Head of caudate nucleus (tissue), 42 donors: ENCODE results near the gene SPRR2F.
"Not testable (repeated sequence)": the region's sequence is repeated elsewhere in the genome, so short reads cannot be mapped to it uniquely, and the experiment has no call there.

Source experiments
- DNase-seq, 42 donors: peaks; one replicate each; pipeline versions ENCODE4 v3.0.0 to v3.0.0-alpha.2; 2020 to 2021; ENCODE audit warnings: mixed read lengths in 7 of 42
- intact Hi-C: fragments of 100-400 bp; cut with DNase I; formaldehyde crosslinking; loops from one replicate; pipeline ENCODE4 v1.15.0; 2022

SPRR2F gene, protein sequence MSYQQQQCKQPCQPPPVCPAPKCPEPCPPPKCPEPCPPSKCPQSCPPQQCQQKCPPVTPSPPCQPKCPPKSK

DNA sequence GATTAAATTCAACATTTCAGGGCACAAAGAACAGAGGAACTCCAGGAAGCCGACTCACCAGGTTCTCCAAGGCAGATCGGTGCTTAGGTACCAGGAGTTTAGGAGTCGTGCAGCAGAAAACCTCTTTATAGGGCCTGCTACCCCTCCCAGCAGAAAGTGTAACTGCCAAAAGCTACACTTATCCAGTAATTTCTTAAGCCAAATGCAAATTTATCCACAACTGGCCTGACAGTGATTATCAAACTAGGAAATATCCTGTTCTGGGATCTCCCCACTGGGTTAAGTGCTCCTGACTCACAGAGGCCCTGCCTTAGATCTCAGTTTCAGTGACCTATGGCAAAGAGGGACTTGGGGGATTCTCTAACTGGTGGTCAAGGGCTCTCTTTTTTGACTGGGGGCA lies at the start of gene SPRR2F:
SPRR2F (minus strand) TSS at position 101 of the 400 bp plus-strand sequence. CDS start 783 bp downstream, outside the sequence.
- no peak for DNase-seq
- intact Hi-C loops: no loop called here

DNA sequence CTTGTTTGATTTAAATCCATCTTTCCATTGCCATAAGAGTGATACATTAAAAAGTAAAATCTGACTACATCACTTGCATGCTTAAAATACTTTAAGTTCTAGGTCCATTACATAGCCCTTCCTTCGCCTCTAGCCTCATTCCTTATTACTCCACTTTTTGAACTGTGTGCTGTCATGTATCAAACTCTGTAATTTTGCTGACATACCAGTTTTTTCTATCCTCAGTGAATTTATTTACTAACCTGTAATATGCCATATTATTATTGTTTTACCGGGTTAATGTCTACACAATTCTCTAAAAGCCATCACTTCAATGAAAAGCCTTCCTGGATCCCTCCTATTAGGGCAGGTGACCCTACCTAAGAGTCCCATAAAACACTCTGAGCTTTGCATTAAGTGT lies 42.2 kb upstream of the SPRR2F start:
- intact Hi-C loops: no loop called here
- no peak for DNase-seq

DNA sequence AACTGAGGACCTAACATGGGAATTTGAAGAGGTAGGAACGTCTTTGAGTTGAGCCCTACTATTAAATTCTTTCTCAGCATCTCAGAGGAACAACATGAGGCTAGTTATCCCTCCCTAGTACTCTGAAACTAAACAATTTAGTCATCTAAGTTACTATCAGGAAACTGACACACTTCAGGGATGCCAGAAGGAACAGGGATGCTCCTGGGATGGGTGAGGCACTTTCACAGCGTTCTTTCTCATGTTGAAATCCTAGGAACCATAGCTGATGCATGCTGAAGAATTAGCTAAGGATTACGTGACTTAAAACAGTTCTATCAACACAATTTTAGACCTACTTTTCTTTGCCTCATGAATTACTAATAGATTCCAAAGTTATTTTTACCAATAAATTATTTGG lies 39.2 kb upstream of the SPRR2F start:
- intact Hi-C loops: no loop called here
- no peak for DNase-seq

DNA sequence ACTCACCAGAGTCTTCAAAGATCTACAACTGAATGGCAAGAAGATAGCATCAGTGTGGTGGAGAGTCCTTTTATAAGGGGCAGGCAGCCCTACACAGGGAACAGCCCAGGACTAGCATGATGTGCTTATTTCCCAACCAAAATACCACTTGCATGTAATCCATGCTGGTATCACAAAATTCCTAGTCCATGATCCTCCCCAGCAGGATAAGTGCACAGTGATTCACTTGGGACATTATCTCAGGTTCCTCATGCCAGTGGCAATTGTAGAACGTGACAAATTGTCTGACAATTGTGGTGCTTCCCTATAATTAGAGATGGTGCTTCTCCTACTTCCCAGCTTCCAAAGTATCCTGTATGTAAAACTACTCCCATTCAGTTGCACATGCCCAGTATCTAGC lies 37.5 kb upstream of the SPRR2F start, which contains the start of gene SPRR2G:
SPRR2G (minus strand) TSS at position 45 of the 400 bp plus-strand sequence. CDS start 780 bp downstream, outside the sequence.
- intact Hi-C loops: no loop called here
- DNase-seq: no peak

DNA sequence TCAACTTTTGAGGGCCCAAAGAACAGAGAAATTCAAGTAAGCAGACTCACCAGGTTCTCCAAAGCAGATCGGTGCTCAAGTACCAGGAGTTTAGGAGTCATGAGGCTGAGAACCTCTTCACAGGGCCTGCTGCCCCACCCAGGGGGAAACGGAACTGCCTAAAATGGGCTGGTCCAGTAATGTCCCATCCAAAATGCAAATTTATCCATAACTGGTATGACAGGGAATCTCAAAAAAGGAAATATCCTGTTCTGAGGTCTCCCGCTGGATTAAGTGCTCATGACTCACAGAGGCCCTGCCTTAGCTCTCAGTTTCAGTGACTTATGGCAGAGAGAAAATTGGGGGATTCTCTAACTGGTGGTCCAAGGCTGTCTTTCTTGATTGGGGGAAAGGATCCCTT lies 28.1 kb upstream of the SPRR2F start:
- intact Hi-C loops: no loop called here
- DNase-seq: no peak

DNA sequence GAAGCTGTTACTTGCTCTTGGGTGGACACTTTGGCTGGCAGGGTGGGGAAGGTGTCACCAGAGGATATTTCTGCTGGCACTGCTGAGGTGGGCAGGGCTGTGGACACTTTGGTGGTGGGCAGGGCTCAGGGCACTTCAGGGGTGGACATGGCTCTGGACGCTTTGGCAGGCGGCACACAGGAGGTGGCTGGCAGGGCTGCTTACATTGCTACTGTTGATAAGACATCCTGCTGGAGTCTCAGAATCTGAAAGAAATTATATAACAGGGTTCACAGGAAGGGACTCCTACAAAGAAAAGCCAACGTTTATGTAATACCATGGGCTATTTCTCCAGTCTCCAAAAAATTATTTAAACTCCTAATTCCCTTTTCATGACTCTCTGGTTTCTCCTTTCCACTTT lies 27.2 kb upstream of the SPRR2F start:
- intact Hi-C loops: no loop called here
- no peak for DNase-seq

DNA sequence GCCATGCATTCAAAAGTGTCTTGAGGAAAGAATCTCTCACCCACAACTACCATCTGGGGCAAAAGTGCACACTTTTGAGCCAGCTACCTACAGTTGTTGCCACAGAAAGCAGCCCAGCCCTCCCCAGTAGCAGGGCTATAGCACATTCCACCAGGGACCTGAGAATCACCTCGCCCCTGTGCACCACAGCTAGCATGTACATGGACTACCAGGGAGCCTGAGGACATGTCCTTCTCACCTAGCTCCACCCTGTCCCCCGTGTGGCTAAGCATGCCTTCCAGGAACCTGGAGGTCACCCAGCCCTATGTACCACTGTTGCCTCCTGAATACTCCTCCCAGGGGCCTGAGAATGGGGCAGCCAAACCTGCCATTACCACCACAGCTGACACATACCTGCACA lies 20.4 kb upstream of the SPRR2F start:
- intact Hi-C loops: no loop called here
- no peak for DNase-seq

DNA sequence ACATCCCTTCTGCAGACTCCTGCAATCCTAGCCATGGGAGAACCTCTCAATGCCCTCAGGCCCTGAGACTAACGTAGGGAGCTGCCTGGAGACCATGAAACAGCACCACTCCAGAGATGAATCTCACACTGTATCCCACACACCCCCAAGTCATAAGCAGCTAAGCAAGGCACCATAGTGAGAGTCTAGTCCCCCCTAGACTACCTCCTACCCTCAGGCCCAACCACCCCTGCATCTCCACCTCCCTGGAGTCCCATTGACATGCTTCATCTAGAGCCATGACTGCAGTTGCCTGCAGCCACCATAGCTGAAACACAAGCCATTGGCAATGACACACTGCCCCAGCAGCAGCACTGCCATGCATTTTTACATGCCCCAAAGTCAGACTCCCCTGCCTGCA lies 20.0 kb upstream of the SPRR2F start:
- intact Hi-C loops: no loop called here
- DNase-seq: no peak

DNA sequence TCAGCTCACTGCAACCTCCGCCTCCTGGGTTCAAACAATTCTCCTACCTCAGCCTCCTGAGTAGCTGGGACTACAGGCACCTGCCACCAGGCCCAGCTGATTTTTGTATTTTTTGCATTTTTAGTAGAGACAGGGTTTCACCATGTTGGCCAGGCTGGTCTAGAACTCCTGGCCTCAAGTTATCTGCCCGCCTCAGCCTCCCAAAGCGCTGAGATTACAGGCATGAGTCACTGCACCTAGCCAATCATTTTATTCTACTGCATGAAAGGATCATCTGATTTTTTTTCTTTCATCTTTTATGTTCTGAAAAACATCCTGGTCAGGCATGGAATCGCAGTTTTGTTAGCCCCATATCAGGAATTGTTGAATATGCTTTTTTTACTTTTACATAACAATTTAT lies 15.4 kb upstream of the SPRR2F start:
- DNase-seq, intact Hi-C loops: not testable (repeated sequence)

DNA sequence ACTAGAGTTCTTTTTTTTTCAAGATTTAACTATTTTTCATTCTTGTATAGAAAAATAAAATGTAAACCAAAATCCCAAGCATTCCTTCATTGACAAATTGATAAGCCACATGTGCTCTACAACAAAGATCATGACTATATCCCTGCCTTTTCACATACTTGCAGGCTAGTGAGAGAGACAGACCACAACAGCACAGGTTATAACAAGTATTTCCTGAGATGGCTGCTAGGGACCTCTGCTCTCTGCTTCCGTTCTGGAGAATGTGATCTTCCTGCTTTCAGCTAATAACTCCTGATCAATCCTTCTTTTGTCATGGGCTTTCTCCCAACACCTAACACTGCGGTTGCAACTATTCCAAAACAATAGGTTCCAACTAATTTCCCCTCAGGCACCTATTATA lies 14.0 kb upstream of the SPRR2F start:
- DNase-seq: no peak
- intact Hi-C loops: no loop called here

DNA sequence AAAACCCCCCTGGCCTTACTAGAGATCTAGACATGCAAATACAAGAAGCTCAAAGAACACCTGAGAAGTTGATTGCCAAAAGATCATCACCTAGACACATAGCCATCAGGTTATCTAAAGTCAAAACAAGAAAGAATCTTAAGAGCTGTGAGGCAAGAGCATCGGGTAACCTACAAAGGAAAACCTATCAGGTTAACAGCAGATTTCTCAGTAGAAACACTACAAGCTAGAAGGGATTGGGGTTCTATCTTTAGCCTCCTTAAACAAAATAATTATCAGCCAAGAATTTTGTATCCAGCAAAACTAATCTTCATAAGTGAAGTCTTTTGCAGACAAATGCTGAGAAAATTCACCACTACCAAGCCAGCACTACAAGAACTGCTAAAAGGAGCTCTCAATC lies 12.2 kb upstream of the SPRR2F start:
- intact Hi-C loops: no loop called here
- no peak for DNase-seq

DNA sequence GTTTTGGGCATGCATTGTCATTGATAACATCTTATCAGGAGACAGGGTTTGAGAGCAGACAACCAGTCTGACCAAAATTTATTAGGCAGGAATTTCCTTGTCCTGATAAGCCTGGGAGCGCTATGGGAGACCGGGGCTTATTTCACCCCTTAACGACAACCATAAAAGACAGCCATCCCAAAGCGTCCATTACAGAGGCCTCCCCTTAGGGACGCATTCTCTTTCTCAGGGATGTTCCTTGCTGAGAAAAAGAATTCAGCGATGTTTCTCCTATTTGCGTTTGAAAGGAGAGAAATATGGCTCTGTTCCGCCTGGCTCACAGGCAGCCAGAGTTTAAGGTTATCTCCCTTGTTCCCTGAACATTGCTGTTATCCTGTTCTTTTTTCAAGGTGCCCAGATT lies 10.5 kb upstream of the SPRR2F start:
- DNase-seq, intact Hi-C loops: not testable (repeated sequence)

DNA sequence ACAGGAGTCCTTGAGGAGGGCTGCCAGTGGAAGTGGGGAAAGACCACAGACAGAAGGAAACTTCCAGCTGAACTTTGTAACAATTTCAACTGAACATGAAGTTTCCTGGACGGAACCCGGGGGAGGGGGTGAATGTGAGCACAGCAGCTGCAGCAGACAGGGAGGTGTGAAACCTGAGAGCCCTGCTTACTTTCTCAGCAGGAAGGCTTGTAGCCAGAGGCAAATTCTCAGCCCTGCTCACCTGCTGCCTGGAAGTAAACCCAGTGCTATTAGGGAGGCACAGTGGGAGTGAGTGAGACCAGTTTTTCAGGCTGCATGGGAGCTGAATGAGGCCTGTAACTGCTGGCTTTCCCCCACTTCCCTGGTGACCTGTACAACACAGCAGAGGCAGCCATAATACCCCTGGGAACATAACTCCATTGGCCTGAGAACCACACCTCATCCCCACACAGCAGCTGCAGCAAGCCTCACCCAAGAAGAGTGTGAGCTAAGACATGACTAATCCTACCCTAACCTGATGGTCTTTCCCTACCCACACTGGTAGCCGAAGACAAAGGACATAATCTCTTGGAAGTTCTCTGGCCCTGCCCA lies 9.6 kb upstream of the SPRR2F start:
- intact Hi-C loops: no loop called here
- no peak for DNase-seq

DNA sequence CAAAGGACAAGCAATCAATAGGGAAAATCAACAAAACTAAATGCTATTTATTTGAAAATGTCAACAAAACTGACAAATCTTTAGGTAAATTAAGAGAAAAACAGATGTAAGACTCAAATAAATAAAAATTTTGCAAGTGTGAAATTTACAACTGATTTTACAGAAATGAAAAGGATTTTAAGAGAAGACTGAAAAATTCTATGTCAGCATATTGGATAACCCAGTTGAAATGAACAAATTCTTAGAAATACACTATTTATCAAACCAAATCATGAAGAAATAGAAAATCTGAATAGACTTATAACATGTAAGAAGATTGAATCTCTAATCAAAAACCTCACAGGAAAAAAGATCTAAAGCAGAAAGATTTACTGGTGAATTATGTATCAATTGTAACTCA lies 7.6 kb upstream of the SPRR2F start:
- intact Hi-C loops: no loop called here
- DNase-seq: no peak

DNA sequence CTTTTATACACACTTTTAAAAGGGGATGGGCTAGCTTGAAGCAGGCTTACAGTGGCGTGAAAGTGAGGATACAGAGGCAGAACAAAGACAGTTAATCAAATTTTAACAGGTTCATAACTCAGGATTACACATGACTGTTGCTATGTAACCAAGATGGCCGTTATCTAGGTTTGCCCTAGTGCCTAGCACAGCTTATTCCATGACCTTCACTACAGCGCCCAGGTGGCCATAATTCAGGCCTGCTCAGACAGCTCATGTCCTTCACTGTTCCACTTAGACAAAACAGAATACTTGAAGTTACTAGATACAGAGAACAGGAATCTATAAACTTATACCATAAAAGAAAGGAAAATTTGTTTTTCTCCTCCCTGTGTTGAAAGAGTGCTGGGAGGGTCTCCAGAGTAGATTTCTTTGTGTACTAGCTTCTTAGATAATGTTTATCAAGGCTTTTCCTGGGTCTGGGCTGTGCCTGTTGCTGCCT lies 6.2 kb upstream of the SPRR2F start:
- intact Hi-C loops: no loop called here
- no peak for DNase-seq

DNA sequence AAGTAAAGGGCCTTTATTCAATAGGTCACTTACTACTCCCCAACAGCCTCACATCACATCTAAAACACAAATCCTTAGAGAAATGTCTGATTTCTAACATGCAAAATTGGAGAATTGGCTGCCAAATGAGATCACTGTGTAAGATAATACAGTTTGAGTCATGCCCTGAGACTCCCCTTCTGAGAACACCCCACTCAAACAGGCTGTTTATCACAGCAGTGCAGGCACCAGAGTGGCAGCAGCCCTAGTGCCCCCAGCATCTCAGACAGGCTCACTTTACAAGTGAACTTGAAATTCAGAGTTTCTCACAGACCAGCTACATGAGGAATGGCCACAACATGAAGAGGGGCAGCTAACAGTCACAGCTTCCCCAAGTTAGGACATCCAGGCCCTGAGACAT lies 1.9 kb upstream of the SPRR2F start:
- intact Hi-C loops, DNase-seq: not testable (repeated sequence)

DNA sequence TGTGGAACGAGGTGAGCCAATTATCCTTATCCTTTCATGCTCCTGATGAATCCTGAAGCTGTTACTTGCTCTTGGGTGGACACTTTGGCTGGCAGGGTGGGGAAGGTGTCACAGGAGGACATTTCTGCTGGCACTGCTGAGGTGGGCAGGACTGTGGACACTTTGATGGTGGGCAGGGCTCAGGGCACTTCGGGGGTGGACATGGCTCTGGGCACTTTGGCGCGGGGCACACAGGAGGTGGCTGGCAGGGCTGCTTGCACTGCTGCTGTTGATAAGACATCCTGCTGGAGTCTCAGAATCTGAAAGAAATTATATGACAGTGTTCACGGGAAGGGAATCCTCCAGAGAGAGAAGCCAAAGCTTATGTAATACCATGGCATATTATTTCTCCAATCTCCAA lies 862 bp downstream of the SPRR2F start:
- DNase-seq, intact Hi-C loops: not testable (repeated sequence)

DNA sequence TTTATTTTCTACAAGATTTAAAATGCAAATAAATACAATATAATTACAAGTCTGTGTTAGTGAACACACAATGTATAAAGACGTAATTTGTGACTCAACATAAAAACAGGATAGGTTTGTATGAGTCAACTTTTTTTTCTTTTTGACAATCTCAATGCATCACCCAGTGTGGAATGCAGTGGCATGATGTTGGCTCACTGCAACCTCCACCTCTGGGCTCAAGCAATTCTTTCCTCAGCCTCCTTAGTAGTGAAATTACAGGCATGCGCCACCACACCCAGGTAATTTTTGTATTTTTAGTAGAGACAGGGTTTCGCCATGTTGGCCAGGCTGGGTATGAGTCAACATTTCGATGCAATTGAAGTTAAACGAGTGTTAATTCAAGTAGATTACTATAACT lies 13.1 kb downstream of the SPRR2F start:
- intact Hi-C loops: no loop called here
- no peak for DNase-seq

DNA sequence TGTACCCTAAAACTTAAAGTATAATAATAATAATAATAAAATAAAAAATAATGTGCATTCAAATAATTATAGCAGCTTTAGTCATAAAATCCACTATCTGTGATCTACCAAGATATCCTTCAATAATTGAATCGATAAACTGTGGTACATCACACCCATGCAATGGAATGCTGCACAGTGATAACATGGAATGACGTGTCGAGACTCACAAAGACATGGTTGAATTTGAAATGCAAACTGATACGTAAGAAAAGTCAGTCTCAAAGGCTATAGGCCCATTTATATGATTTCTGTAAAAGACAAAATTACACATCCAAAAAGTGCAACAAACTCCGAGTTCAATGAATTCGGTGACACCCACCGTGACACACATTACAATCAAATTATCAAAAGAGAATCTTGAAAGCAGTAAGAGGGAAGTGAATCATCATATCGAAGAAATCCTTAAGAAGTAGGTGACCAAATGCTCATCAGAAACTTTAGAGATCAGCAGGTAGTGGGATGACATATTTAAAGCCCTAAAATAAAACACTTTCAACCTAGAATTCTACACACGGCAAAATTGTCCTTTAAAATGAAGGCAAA lies 13.8 kb downstream of the SPRR2F start:
- DNase-seq: no peak
- intact Hi-C loops: no loop called here

DNA sequence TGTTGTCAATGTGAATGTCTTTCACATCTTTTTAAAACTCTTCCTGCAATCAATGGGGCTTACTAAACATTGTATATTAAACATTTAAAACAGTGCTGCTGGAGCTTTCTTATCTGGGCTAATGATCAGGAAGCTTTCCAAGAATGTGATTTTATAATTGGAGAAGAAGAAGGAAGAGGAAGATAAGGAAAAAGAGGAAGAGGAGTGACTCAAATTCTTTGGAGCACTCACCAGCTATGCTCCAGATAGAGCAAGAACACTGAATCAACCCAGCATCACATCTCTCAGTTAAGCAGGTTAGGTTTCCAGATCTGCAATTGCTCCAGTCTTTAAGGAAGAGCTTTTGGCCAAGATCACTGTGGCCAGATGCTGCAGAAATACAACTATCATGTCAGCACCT lies 17.6 kb downstream of the SPRR2F start:
- no peak for DNase-seq
- intact Hi-C loops: no loop called here

DNA sequence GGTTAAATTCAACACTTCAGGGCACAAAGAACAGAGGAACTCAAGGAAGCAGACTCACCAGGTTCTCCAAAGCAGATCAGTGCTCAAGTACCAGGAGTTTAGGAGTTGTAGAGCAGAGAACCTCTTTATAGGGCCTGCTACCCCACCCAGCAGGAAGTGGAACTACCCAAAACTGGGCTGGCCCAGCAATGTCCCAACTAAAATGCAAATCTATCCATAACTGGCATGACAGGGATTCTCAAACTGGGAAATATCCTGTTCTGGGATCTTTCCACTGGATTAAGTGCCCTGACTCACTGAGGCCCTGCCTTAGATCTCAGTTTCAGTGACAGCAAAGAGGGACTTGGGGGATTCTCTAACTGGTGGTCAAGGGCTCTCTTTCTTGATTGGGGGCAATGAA lies 18.9 kb downstream of the SPRR2F start, which contains the start of gene SPRR2E:
SPRR2E (minus strand) TSS at position 101 of the 400 bp plus-strand sequence. CDS start 775 bp downstream, outside the sequence.
- no peak for DNase-seq
- intact Hi-C loops: no loop called here
